ENCODE results near the gene MXRA7.
A peak's percentile ranks its signal among the peaks of the same experiment; 100 is the strongest.
"Not testable (repeated sequence)": the region's sequence is repeated elsewhere in the genome, so short reads cannot be mapped to it uniquely, and the experiment has no call there.

MXRA7 gene

GRCh38 chr17:76751416-76751993 is 40.7 kb upstream of the MXRA7 start:
- DNase-seq (ENCODE audit: low read depth), result no peak
- no peak overlapping the region for H3K4me3 ChIP-seq (ENCODE audit: low read length)
- TF ChIP-seq, protein P1, sequence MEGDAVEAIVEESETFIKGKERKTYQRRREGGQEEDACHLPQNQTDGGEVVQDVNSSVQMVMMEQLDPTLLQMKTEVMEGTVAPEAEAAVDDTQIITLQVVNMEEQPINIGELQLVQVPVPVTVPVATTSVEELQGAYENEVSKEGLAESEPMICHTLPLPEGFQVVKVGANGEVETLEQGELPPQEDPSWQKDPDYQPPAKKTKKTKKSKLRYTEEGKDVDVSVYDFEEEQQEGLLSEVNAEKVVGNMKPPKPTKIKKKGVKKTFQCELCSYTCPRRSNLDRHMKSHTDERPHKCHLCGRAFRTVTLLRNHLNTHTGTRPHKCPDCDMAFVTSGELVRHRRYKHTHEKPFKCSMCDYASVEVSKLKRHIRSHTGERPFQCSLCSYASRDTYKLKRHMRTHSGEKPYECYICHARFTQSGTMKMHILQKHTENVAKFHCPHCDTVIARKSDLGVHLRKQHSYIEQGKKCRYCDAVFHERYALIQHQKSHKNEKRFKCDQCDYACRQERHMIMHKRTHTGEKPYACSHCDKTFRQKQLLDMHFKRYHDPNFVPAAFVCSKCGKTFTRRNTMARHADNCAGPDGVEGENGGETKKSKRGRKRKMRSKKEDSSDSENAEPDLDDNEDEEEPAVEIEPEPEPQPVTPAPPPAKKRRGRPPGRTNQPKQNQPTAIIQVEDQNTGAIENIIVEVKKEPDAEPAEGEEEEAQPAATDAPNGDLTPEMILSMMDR (conservative IDR thresholded peaks at IDR 0.05; ENCODE audit: low read depth, low read length), result no peak

DNA sequence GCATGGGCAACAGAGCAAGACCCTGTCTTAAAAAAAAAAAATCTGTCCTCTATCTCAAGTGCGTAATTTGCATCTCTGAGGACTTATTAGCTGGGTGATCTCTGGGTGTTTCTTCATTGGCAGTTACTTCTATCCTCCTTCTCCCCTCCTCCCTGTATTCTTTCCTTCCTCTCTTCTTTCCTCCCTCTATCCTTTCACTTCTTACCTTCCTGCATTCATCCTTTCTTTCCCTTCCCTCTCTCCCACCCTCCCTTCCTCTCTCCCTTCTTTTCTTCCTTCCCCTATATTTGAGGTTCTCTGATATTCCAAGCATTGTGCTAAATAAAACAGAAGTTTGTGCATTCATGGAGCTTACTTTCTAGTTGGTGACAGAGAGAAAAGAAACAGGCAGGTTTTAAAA is 37.9 kb upstream of the MXRA7 start:
- no peak for DNase-seq (ENCODE audit: low read depth)
- H3K4me3 ChIP-seq (ENCODE audit: low read length), result no peak overlapping the region
- TF ChIP-seq, protein P1 (conservative IDR thresholded peaks at IDR 0.05; ENCODE audit: low read depth, low read length), result no peak

GRCh38 chr17:76747716-76748363 is 37.1 kb upstream of the MXRA7 start:
- H3K4me3 ChIP-seq (ENCODE audit: low read length), result no peak overlapping the region
- TF ChIP-seq, protein P1 (conservative IDR thresholded peaks at IDR 0.05; ENCODE audit: low read depth, low read length), result no peak
- DNase-seq (ENCODE audit: low read depth), result no peak

DNA sequence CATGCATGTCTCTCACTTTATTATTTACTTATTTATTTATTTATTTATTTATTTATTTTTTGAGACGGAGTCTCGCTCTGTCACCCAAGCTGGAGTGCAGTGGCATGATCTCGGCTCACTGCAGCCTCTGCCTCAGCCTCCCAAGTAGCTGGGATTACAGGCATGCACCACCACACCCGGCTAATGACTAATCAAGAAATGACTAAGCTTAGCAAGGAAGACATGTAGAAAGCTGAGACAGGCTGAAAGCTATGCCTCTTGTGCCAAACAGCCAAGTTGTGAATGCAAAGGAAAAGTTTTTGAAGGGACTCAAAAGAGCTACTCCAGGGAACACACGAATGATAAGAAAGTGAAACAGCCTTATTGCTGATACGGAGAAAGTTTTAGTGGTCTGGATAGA is 35.0 kb upstream of the MXRA7 start:
- H3K4me3 ChIP-seq (ENCODE audit: low read length); DNase-seq (ENCODE audit: low read depth): not testable (repeated sequence)

DNA sequence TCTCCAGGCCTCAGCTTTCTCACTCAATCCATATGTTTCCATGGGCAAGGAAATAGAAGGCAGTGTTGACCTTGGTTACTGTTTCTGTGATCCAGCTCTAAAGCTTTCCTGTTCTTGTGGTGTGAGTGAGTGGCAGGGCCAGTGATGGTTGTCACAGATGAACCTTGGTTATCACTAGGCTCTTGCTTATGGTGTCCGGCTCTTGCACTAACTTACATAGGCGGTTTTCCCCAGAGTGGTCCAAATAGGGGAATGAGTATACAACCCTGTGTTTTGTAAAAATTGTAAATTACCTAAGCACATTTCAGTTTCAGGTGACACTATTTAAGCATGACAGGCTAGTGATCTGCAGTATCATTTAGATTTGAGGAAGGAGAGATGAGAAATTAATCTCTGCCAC is 34.0 kb upstream of the MXRA7 start:
- no peak overlapping the region for H3K4me3 ChIP-seq (ENCODE audit: low read length)
- DNase-seq (ENCODE audit: low read depth), result no peak
- TF ChIP-seq, protein P1 (conservative IDR thresholded peaks at IDR 0.05; ENCODE audit: low read depth, low read length), result no peak

- TF ChIP-seq, protein P1 (conservative IDR thresholded peaks at IDR 0.05; ENCODE audit: low read depth, low read length), result no peak
- DNase-seq (ENCODE audit: low read depth), result no peak
- no peak overlapping the region for H3K4me3 ChIP-seq (ENCODE audit: low read length)
These were observed 32.2 kb upstream of the MXRA7 start for GRCh38 chr17:76742958-76743357.

DNA sequence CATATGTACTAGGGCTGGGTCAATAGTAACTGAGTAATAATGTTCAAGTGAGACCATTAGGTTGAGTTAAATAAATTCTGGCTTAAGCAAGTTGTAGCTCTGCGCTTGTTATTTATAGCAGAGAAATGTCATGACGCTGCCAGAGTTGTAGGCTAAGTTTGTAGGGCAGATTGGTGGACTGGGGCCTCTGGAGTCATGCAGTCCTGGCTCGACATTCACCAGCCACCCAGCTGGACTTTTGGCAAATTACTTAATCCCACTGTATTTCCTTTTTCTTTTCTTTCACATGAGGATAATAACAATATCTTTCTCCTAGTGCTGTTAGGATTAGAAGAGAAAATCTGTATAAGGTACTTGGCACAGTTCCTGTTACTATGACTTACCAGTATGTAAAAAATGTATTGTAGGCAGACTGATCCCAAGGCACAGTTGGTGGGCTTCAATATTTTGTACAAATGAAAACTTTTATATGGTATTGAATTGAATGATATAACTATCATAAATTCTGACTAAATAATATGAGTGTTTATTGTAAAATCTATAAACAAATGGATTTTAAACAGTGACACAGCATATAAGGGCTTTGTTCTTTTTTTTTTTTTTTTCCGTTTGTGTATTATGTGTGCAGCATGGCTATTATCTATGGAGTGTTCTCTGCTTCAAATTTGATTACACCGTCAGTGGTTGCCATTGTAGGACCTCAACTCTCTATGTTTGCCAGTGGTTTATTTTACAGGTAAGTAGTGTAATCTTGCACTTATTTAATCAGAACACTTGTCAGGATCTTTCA is 29.8 kb upstream of the MXRA7 start:
- TF ChIP-seq, protein P1 (conservative IDR thresholded peaks at IDR 0.05; ENCODE audit: low read depth, low read length), result no peak
- H3K4me3 ChIP-seq (ENCODE audit: low read length), result no peak overlapping the region
- DNase-seq (ENCODE audit: low read depth), result peak; percentile 90

- DNase-seq (ENCODE audit: low read depth), result not testable (repeated sequence)
- H3K4me3 ChIP-seq (ENCODE audit: low read length), result peak overlapping the region; percentile 96
These were observed 28.9 kb upstream of the MXRA7 start for GRCh38 chr17:76739568-76740115.
